CD4-positive, alpha-beta memory T cell (primary cell): ENCODE data around the gene EGFLAM. TPM values are rescaled to one million over a fixed set of nuclear protein-coding genes. Genes with fewer than 3 reads are reported as not detected.

Experiments
- CTCF ChIA-PET: fragments of 350-600 bp; sonication (Branson Sonifier 250); formaldehyde crosslinking; loops from one replicate; lab custom pipeline; 2021; ENCODE audit warnings: inconsistent platforms; ENCODE audit not compliant: partially characterized antibody; lab: Charles Lee
- POLR2A ChIA-PET: fragments of 350-600 bp; sonication (Branson Sonifier 250); formaldehyde crosslinking; loops from one replicate; lab custom pipeline; 2021; ENCODE audit not compliant: partially characterized antibody; lab: Charles Lee
- DNase-seq, 5 donors: peaks; one replicate each; pipeline versions ENCODE4 v3.0.0 to v3.0.0-alpha.2; 2020 to 2022; ENCODE audit warnings: mixed read lengths in 1 of 5
- H3K27ac ChIP-seq: one replicate; pipeline ENCODE4 v1.7.0; 2013; ENCODE audit warnings: low read depth, low read length
- H3K27me3 ChIP-seq: 2 replicates; pipeline ENCODE4 v1.7.0; 2013; ENCODE audit warnings: mild to moderate bottlenecking, low read length, moderate library complexity; ENCODE audit not compliant: insufficient read depth
- H3K36me3 ChIP-seq: 2 replicates; pipeline ENCODE4 v1.7.0; 2013; ENCODE audit warnings: mild to moderate bottlenecking, low read length, moderate library complexity; ENCODE audit not compliant: insufficient read depth
- H3K4me1 ChIP-seq: 2 replicates; pipeline ENCODE4 v1.7.0; 2013; ENCODE audit warnings: mild to moderate bottlenecking, low read length, moderate library complexity; ENCODE audit not compliant: insufficient read depth
- H3K4me3 ChIP-seq, 2 donors: one replicate each; pipeline ENCODE4 v1.7.0; 2013; ENCODE audit warnings: low read length in 2 of 2, mild to moderate bottlenecking in 1 of 2
- H3K9me3 ChIP-seq, 2 donors: one replicate each; pipeline ENCODE4 v1.7.0; 2013; ENCODE audit warnings: low read length in 2 of 2, control low read depth in 1 of 2; ENCODE audit not compliant: control insufficient read depth in 1 of 2
- H3K27ac Mint-ChIP-seq, 7 donors: one replicate each; pipeline ENCODE4 v1.8.0; 2020 to 2021; ENCODE audit warnings: mixed read lengths in 7 of 7, mild to moderate bottlenecking in 6 of 7, inconsistent platforms in 3 of 7, moderate library complexity in 3 of 7
- H3K27me3 Mint-ChIP-seq, 2 donors: one replicate each; pipeline ENCODE4 v1.8.0; 2020 to 2021; ENCODE audit warnings: mixed read lengths in 2 of 2
- H3K36me3 Mint-ChIP-seq, 2 donors: one replicate each; pipeline ENCODE4 v1.8.0; 2020 to 2021; ENCODE audit warnings: mixed read lengths in 2 of 2, inconsistent platforms in 1 of 2, mild to moderate bottlenecking in 1 of 2
- H3K4me1 Mint-ChIP-seq, 4 donors: one replicate each; pipeline ENCODE4 v1.8.0; 2020 to 2021; ENCODE audit warnings: mixed read lengths in 4 of 4, mild to moderate bottlenecking in 1 of 4
- H3K4me3 Mint-ChIP-seq, 8 donors: one replicate each; pipeline ENCODE4 v1.8.0; 2020 to 2021; ENCODE audit warnings: mixed read lengths in 8 of 8, mild to moderate bottlenecking in 7 of 8, moderate library complexity in 6 of 8, inconsistent platforms in 3 of 8
- H3K9me3 Mint-ChIP-seq, 8 donors: one replicate each; pipeline ENCODE4 v1.8.0; 2020 to 2021; ENCODE audit warnings: mixed read lengths in 8 of 8, mild to moderate bottlenecking in 5 of 8, inconsistent platforms in 3 of 8, moderate library complexity in 1 of 8
- intact Hi-C: fragments of 100-400 bp; cut with micrococcal nuclease; formaldehyde crosslinking; loops from one replicate; pipeline ENCODE4 v1.15.1; 2023
- polyA plus RNA-seq, 2 donors: library from polyadenylated mRNA; unstranded; fragments of 300-500 nt; fragmentation: Illumina TruSeq; gene quantifications; one replicate each; pipeline ENCODE4 v1.2.3, GENCODE V29; 2021
- total RNA-seq, 2 experiments: library from RNA; stranded (reverse); gene quantifications; one replicate each; pipeline ENCODE4 v1.2.3, GENCODE V29; 2021

The EGFLAM gene
- total and polyA plus RNA-seq, 4 experiments from 2014 or later: not detected

DNA sequence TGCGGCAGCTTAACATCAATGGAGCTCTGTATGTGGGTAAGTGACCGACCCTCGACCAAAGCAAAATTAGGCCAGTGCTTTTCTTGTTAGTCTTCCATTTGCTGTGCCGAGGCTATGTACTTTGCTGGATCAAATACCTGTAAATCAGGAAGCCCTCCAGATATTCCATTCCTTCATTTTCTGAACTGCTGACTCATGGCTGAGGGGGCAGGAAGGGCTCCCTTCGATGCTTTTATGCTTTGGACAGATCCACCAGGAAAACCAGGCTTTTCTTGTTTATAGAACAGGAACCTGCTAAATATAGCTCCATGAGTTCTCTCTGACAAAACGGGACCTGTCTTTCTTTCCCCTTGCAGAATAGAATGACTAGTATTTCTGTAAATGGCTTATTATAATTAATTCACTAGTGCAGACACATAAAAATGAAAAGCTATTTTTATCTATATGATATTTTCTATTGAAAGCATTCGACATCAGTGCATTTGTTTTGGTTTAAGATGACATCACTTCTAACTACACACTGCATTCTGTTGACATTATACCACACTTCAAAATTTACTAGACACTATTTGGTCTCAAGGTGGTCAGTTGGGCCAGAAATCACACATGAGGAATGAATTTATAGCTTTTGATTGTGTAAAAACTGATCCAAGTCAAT, 204.7 kb downstream of the EGFLAM start:
- no peaks in the 10 kb centered on the region for H3K9me3 ChIP-seq
- DNase-seq: no peak
- Mint-ChIP-seq H3K4me3 (no peak overlapping the region), H3K9me3 (peaks cover 0 to 2% (median 0%) of the 10 kb centered on the region in 8 donors), H3K27ac (no peak overlapping the region), H3K4me1 (no peaks in the 10 kb centered on the region), H3K36me3 (no peaks in the 10 kb centered on the region), H3K27me3 (peaks cover 21 to 25% of the 10 kb centered on the region in 2 donors)
- H3K4me1 ChIP-seq: no peaks in the 10 kb centered on the region
- no peaks in the 10 kb centered on the region for H3K27me3 ChIP-seq
- H3K36me3 ChIP-seq: no peaks in the 10 kb centered on the region
- H3K27ac ChIP-seq: no peak overlapping the region
- ChIA-PET POLR2A (no interaction called here), CTCF (interaction anchor here (3.6 kb wide), 1 partner anchor 22 kb away, joined by 13 read pairs; no protein-coding TSS in a partner anchor)
- intact Hi-C loops: no loop called here
- no peak overlapping the region for H3K4me3 ChIP-seq

DNA sequence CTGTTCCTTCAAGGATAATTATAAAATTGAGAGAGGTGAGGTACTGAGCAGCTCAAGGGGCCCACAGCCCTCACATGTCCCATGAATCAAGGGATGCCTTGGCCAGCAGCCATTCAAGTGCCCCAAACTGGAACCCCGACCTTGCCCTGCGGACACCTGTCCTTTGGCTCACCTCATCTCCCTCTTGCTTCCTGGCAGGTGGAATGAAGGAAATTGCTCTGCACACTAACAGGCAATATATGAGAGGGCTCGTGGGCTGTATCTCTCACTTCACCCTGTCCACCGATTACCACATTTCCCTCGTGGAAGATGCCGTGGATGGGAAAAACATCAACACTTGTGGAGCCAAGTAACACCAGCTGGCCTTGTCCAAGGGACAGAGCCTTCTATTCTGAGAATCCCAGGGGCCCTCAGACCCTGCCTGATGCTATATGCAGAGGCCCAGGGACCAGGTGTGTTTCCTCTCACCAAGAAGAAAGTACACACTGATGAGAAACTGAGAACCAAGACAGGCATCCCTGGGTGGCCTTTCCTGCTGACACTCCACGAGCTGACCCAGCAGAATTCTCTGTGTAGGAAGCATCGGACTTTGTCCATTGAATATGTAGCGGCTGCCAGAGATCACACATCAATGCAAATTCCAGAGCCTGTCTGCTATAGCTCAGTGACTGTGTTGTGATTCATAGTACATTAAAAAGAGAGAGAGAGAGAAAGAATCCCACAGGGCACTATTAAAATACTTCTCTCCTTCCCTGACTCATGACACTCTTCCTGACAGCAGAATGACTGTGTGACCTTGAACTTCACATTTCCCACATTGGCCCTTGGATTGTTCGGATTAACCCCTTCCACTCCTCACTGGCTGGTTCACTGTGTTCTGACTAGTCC, 205.5 kb downstream of the EGFLAM start:
- Mint-ChIP-seq H3K4me3 (no peak overlapping the region), H3K27ac (no peak overlapping the region), H3K9me3 (peaks cover 0 to 2% (median 0%) of the 10 kb centered on the region in 8 donors), H3K27me3 (peaks cover 19 to 22% of the 10 kb centered on the region in 2 donors), H3K4me1 (no peaks in the 10 kb centered on the region), H3K36me3 (no peaks in the 10 kb centered on the region)
- Histone ChIP-seq H3K27me3 (no peaks in the 10 kb centered on the region), H3K4me3 (no peak overlapping the region), H3K36me3 (no peaks in the 10 kb centered on the region), H3K27ac (no peak overlapping the region), H3K4me1 (no peaks in the 10 kb centered on the region), H3K9me3 (no peaks in the 10 kb centered on the region)
- POLR2A ChIA-PET: no interaction called here
- no peak for DNase-seq
- CTCF ChIA-PET: interaction anchor here (0.8 to 2.2 kb wide), 2 partner anchors 22 to 43 kb away, joined by 3 to 10 read pairs; no protein-coding TSS in a partner anchor
- intact Hi-C loops: no loop called here

DNA sequence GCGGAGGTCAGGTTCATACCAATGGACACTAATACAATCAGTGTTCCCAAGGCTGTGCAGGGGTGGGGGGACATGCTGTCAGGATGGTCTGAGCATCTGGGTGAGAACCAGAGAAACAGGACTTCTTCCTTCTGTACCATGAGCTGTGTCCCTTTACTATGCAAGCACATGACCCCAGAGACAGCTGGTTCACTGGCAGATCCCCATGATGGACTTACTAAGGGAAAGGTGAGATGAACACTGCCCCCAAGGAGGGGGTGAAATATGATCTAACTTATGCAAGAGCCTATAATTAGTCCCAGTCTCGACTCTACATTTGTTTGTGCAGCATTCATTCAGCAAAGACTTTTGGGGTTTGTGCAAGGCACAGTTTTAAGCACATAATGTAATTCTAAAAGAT, 206.7 kb downstream of the EGFLAM start:
- CTCF ChIA-PET: interaction anchor here (0.8 to 2.2 kb wide), 2 partner anchors 23 to 44 kb away, joined by 3 to 10 read pairs; no protein-coding TSS in a partner anchor
- Histone ChIP-seq H3K27ac (no peak overlapping the region), H3K27me3 (no peaks in the 10 kb centered on the region), H3K4me1 (no peaks in the 10 kb centered on the region), H3K36me3 (no peaks in the 10 kb centered on the region), H3K4me3 (no peak overlapping the region), H3K9me3 (no peaks in the 10 kb centered on the region)
- intact Hi-C loops: no loop called here
- Mint-ChIP-seq H3K27ac (no peak overlapping the region), H3K27me3 (peaks cover 17 to 21% of the 10 kb centered on the region in 2 donors), H3K4me3 (no peak overlapping the region), H3K36me3 (no peaks in the 10 kb centered on the region), H3K4me1 (no peaks in the 10 kb centered on the region), H3K9me3 (peaks cover 0 to 2% (median 0%) of the 10 kb centered on the region in 8 donors)
- no peak for DNase-seq
- POLR2A ChIA-PET: no interaction called here

DNA sequence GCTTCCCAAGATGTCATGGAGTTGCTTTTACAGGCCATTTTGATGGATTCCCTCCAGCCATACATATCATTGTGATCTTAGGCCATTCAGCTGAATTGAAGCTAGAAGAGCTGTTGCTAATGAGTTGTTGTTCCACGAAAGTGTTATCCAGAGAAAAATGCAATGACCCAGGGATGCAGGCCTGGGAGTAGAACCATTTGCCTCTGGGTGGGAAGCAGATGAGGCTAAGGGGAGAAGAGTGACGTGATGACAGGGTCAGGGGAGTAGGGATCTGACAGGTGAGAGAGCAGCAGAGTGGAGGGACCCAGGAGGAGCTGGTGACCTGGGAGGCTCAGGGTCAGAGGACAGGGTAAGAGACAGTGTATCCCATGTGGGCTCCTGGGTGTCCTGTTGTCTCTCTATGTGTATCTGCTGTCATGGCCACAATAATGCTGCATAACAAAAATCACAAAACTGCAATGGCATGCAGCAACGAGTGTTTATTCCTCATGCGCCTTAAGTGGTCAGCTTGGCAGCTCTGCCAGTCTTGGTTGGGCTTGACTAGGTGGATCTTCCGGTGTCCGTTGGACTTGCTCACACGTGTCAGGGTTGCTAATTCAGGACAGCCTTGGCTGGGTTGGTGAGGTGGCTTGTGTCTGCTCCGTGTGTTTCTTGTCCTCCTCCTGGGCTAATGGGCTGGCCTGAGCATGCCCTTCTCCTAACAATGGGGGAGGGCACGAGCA, 207.5 kb downstream of the EGFLAM start:
- Mint-ChIP-seq H3K4me3 (no peak overlapping the region), H3K9me3 (peaks cover 0 to 5% (median 0%) of the 10 kb centered on the region in 8 donors), H3K27ac (no peak overlapping the region), H3K4me1 (no peaks in the 10 kb centered on the region), H3K27me3 (peaks cover 14 to 18% of the 10 kb centered on the region in 2 donors), H3K36me3 (no peaks in the 10 kb centered on the region)
- Histone ChIP-seq H3K4me3 (no peak overlapping the region), H3K27ac (no peak overlapping the region), H3K36me3 (no peaks in the 10 kb centered on the region), H3K9me3 (no peaks in the 10 kb centered on the region), H3K4me1 (no peaks in the 10 kb centered on the region), H3K27me3 (no peaks in the 10 kb centered on the region)
- ChIA-PET CTCF (interaction anchor here (2.2 kb wide), 1 partner anchor 24 kb away, joined by 10 read pairs; no protein-coding TSS in a partner anchor), POLR2A (no interaction called here)
- no peak for DNase-seq
- intact Hi-C loops: no loop called here

DNA sequence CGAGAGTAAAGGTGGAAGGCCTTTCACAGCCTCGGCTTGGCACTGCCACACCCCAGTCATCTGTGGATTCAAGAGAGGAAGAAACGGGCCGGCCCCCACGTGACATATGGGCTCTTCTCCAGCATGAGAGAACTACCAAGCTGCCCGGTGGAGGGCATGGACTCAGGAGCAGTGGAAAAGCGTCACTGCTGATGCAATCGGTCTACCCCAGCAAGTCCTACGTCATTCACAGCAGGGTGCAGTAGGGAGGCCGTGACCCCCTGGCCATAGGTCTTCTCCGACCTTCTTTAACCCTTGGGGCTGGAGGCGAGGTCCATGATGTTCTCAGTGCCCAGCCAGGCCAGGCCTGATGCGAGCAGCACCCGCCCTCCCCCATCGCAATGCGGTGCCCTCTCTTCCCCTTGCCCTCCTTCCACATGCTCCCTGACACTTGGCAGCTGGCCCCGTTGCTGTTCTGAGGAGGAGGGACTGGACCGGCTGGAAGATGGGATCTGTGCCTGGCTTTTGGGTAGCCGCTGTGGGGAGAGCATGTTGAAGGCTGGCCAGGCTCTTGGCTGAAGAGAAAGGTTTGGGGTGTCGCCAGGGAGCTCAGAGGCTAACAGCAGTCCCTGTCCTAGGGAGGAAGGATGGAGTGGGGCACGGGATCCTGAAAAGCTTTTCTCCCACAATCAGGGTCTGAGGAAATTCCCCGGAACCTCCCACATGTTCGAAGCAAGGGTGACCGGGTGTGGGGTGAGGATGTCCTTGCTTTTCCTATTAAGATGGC, 208.2 kb downstream of the EGFLAM start:
- POLR2A ChIA-PET: no interaction called here
- Histone ChIP-seq H3K9me3 (no peaks in the 10 kb centered on the region), H3K27me3 (no peaks in the 10 kb centered on the region), H3K4me3 (no peak overlapping the region), H3K27ac (no peak overlapping the region), H3K4me1 (no peaks in the 10 kb centered on the region), H3K36me3 (no peaks in the 10 kb centered on the region)
- intact Hi-C loops: no loop called here
- Mint-ChIP-seq H3K27ac (no peak overlapping the region), H3K9me3 (peaks cover 0 to 5% (median 0%) of the 10 kb centered on the region in 8 donors), H3K27me3 (peaks cover 11 to 18% of the 10 kb centered on the region in 2 donors), H3K36me3 (no peaks in the 10 kb centered on the region), H3K4me3 (no peak overlapping the region), H3K4me1 (no peaks in the 10 kb centered on the region)
- CTCF ChIA-PET: interaction anchor here (2.3 kb wide), 1 partner anchor 25 kb away, joined by 7 read pairs; no protein-coding TSS in a partner anchor
- no peak for DNase-seq

DNA sequence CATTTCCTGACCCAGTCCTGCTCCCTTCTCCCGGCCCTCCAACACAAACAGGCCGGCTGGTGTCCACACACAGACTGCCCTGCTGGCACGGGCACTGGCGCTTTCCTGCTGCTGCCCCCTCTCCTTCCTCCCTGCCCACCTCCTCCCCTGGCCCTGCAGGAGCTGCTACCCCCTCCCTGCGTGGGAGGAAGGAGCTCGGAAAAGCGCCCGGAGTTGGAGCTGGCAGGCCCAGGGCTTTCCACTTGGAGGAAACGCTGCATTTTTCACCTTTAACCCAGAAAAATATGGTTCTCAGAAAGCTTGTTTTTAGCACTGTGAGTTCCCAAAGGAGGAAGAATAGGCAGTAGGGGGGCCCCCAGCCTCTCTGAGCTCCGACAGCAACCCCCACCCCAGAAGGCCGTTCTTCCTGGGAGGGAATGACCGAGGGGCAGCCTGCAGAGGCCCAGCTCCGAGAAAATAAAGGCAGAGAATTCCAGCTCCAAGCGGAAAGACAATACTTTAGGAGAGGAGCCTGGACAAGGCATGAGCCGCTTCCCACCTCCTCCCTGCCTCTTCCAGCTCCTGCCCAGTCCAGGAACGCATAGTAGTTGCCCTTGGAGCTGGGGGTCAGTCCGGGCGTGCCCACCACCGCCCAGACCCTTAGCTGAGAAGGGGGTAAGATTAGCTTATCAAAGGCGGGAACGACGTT, 209.1 kb downstream of the EGFLAM start:
- Histone ChIP-seq H3K4me1 (no peaks in the 10 kb centered on the region), H3K27ac (no peak overlapping the region), H3K36me3 (no peaks in the 10 kb centered on the region), H3K4me3 (no peak overlapping the region), H3K27me3 (no peaks in the 10 kb centered on the region), H3K9me3 (no peaks in the 10 kb centered on the region)
- Mint-ChIP-seq H3K9me3 (peaks cover 0 to 7% (median 0%) of the 10 kb centered on the region in 8 donors), H3K27me3 (peaks cover 7 to 17% of the 10 kb centered on the region in 2 donors), H3K36me3 (no peaks in the 10 kb centered on the region), H3K27ac (no peak overlapping the region), H3K4me1 (no peaks in the 10 kb centered on the region), H3K4me3 (no peak overlapping the region)
- no peak for DNase-seq
- intact Hi-C loops: no loop called here
- ChIA-PET CTCF (interaction anchor here (2.3 kb wide), 1 partner anchor 26 kb away, joined by 7 read pairs; no protein-coding TSS in a partner anchor), POLR2A (no interaction called here)
